SU-DHL-6 (cell line): ENCODE measurements around the gene DCAF10.
A peak's percentile ranks its signal among the peaks of the same experiment; 100 is the strongest.

ENCODE experiments used
- H2AFZ ChIP-seq: fragments of 200-600 bp; sonication (generic); 2 replicates; pipeline ENCODE4 v1.6.1; 2014; ENCODE audit warnings: low read depth, mild to moderate bottlenecking, moderate library complexity, mixed read lengths, antibody characterized with exemption, low read length; ENCODE audit not compliant: severe bottlenecking
- H3F3A ChIP-seq: fragments of 200-600 bp; shearing (Covaris generic); 2 replicates; pipeline ENCODE4 v1.6.0; 2016; ENCODE audit warnings: antibody characterized with exemption, mild to moderate bottlenecking; ENCODE audit not compliant: insufficient read depth
- H3K27ac ChIP-seq: fragments of 200-600 bp; sonication (generic); 2 replicates; pipeline ENCODE4 v1.5.1; 2016; ENCODE audit warnings: low read depth, mild to moderate bottlenecking, low read length, moderate library complexity, mixed read lengths
- H3K27me3 ChIP-seq: fragments of 200-600 bp; sonication (generic), shearing (Covaris generic); 2 replicates; pipeline ENCODE4 v1.6.0; 2014; ENCODE audit warnings: mild to moderate bottlenecking, low read length
- H3K36me3 ChIP-seq: fragments of 200-600 bp; sonication (generic); 2 replicates; pipeline ENCODE4 v1.6.1; 2014; ENCODE audit warnings: mild to moderate bottlenecking, low read length, mixed read lengths
- H3K4me2 ChIP-seq: fragments of 300-600, 200-600 bp; shearing (Covaris generic), sonication (generic); 2 replicates; pipeline ENCODE4 v1.6.0; 2014; ENCODE audit warnings: low read length, low read depth, mild to moderate bottlenecking; ENCODE audit not compliant: poor library complexity, severe bottlenecking
- H3K4me3 ChIP-seq: fragments of 200-600 bp; sonication (generic); 2 replicates; pipeline ENCODE4 v1.5.1; 2014; ENCODE audit warnings: antibody characterized with exemption, low read length, mild to moderate bottlenecking, mixed read lengths; ENCODE audit not compliant: insufficient read depth, poor library complexity, severe bottlenecking
- H3K79me2 ChIP-seq: fragments of 200-600 bp; sonication (generic); 2 replicates; pipeline ENCODE4 v1.6.1; 2014; ENCODE audit warnings: mild to moderate bottlenecking, low read length, moderate library complexity; ENCODE audit not compliant: insufficient read depth
- H3K9ac ChIP-seq: fragments of 200-600 bp; sonication (generic); 2 replicates; pipeline ENCODE4 v1.7.0; 2014; ENCODE audit warnings: mild to moderate bottlenecking, low read length
- H3K9me2 ChIP-seq: fragments of 200-600 bp; sonication (generic); replicated peaks from 2 replicates; pipeline ENCODE4 v1.6.1; 2014; ENCODE audit warnings: low read length; ENCODE audit not compliant: insufficient read depth
- H3K9me3 ChIP-seq: fragments of 200-600 bp; sonication (generic); 2 replicates; pipeline ENCODE4 v1.6.1; 2014; ENCODE audit warnings: low read length, mixed read lengths; ENCODE audit not compliant: insufficient read depth
- H4K20me1 ChIP-seq: fragments of 200-600 bp; sonication (generic); 2 replicates; pipeline ENCODE4 v1.6.1; 2014; ENCODE audit warnings: low read depth, mild to moderate bottlenecking, antibody characterized with exemption, low read length, moderate library complexity, mixed read lengths
- CTCF ChIP-seq: fragments of 200-600 bp; sonication (generic); IDR thresholded peaks from one replicate; pipeline ENCODE4 v1.5.1; 2017; ENCODE audit warnings: antibody characterized with exemption, mild to moderate bottlenecking, low read length, moderate library complexity; ENCODE audit not compliant: insufficient read depth, poor library complexity, severe bottlenecking
- EZH2phosphoT487 ChIP-seq: fragments of 200-600 bp; sonication (generic), shearing (Covaris generic); conservative IDR thresholded peaks from 2 replicates; pipeline ENCODE4 v1.6.1; 2018; ENCODE audit warnings: mild to moderate bottlenecking, antibody characterized with exemption, low read length, moderate library complexity, mixed read lengths

DCAF10 gene

GRCh38 chr9:37911271-37911681 is 110.7 kb downstream of the DCAF10 start:
- no peak for TF ChIP-seq EZH2phosphoT487
- TF ChIP-seq CTCF: no peak
- Histone ChIP-seq H3K36me3 (no peaks in the 10 kb centered on the region), H3K9ac (peak overlapping the region; percentile 17; the same call in 1 of the 2 replicates), H3K4me3 (peak overlapping the region; percentile 28), H3K9me2 (no peaks in the 10 kb centered on the region), H3F3A (no peaks in the 10 kb centered on the region), H3K27me3 (no peaks in the 10 kb centered on the region), H3K9me3 (no peaks in the 10 kb centered on the region), H4K20me1 (no peaks in the 10 kb centered on the region), H3K4me2 (peak overlapping the region; percentile 44), H3K27ac (no peak overlapping the region), H3K79me2 (no peaks in the 10 kb centered on the region), H2AFZ (no peak overlapping the region)

- Histone ChIP-seq H3K36me3 (no peaks in the 10 kb centered on the region), H3K9me3 (no peaks in the 10 kb centered on the region), H3K27me3 (no peaks in the 10 kb centered on the region), H3K4me3 (no peak overlapping the region), H3K79me2 (no peaks in the 10 kb centered on the region), H3K9ac (no peak overlapping the region), H3F3A (no peaks in the 10 kb centered on the region), H3K9me2 (no peaks in the 10 kb centered on the region), H2AFZ (no peak overlapping the region), H3K4me2 (no peak overlapping the region), H4K20me1 (no peaks in the 10 kb centered on the region), H3K27ac (no peak overlapping the region)
- TF ChIP-seq EZH2phosphoT487: no peak
- TF ChIP-seq CTCF: peak; percentile 93
Measured at GRCh38 chr9:37913480-37914153, 113.0 kb downstream of the DCAF10 start.

- Histone ChIP-seq H3K27ac (no peak overlapping the region), H3K9me2 (no peaks in the 10 kb centered on the region), H3K9ac (no peak overlapping the region), H3F3A (no peaks in the 10 kb centered on the region), H3K79me2 (no peaks in the 10 kb centered on the region), H2AFZ (no peak overlapping the region), H3K36me3 (no peaks in the 10 kb centered on the region), H3K4me2 (no peak overlapping the region), H3K9me3 (no peaks in the 10 kb centered on the region), H3K4me3 (no peak overlapping the region), H4K20me1 (no peaks in the 10 kb centered on the region), H3K27me3 (no peaks in the 10 kb centered on the region)
- TF ChIP-seq CTCF (no peak), EZH2phosphoT487 (no peak)
Measured at GRCh38 chr9:37914154-37914551, 113.6 kb downstream of the DCAF10 start.
